ENCODE data around the gene PRR19.
"Not testable (repeated sequence)": the region's sequence is repeated elsewhere in the genome, so short reads cannot be mapped to it uniquely, and the experiment has no call there.

Gene PRR19, protein sequence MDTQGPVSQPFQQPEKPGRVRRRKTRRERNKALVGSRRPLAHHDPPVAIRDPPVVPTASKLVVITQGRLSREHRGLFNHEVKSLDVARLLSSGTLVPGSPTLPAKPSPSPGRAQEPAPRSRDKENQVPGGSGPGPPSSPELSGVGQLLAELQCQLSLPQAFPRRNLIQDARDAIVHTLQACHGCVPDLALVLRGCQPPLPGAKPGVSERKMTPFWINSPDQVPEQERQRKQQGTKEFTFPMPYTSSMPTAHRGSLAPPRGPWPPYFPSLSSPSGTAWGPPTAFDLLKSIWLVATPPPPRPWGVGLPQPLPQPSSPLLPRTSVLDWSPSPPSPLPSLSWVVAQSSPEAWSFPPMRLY
- total RNA-seq = 0.20 to 0.31 reads per million in 2 donors

DNA sequence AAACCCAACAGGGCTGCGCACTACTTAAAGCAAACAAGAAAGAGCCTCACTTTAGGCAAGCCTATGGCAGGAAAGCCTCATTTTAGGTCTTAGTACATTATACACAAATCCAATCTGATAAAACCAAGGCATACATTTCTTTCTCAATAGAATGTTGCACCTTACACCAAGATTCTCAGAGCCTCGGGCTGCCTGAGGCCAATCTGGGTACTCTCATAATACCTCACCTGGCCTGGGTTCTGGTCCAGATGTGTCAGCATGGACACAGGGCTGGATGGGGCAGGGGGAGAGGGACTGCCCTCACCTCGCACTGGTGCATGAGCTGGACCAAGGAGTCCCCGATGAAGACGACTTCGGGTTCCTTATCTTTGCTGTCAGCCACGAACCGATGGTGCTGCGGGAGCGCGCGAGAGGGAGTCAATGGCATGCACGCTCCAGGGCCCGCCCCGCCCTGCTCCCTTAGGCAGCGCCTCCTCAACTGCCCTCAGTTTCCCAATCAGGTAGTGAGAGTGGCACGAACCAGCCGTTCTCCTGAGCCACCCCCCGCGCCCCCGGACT is at the start of gene PRR19:
PRR19 (plus strand) TSS at position 487 of the 558 bp plus-strand sequence. CDS start 7,453 bp downstream, outside the sequence.
- DNase-seq = peak in 1 of 5 experiments; percentile 51

DNA sequence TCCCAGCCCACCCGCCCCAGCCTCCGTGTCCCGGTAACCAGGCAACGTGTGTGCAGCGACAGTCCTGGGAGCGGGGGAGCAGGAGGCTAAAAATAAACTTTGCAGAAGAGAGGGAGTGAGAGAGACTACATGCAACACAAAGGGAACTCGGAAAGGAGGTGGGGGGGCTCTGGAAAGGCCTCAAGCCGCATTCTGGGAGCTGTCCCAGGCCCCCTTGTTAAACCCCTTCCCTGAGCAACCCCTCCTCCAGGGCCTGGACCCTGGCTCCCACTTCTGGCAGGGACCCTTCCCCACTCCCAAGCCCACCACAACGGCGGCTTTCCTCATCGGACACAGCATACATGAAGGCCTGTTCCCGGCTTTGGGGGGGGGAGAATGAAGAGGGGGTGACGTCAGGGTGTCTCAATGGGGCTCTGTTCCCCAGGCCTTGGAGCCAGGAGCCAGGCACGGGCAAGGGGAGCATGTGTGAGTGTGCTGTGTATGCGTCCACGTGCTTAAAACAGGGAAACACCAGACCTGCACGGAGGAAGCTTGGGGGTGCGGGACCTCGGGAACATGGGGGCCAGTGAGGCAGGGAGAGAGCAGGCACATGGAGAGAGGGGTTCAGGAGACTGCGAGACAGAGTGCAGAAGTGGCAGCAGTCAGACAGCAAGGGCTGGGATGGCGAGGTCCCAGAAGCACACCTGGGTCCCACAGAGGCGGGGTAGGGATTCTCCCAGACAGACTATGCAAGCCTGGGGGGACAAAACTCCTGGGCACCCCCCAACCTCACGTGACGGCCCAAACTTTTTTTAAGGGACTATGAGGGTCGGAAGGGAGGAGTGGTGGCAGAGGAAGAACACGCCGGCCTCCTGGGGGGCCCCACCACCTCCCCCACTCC is 49.3 kb upstream of the PRR19 start:
- DNase-seq = no peak

DNA sequence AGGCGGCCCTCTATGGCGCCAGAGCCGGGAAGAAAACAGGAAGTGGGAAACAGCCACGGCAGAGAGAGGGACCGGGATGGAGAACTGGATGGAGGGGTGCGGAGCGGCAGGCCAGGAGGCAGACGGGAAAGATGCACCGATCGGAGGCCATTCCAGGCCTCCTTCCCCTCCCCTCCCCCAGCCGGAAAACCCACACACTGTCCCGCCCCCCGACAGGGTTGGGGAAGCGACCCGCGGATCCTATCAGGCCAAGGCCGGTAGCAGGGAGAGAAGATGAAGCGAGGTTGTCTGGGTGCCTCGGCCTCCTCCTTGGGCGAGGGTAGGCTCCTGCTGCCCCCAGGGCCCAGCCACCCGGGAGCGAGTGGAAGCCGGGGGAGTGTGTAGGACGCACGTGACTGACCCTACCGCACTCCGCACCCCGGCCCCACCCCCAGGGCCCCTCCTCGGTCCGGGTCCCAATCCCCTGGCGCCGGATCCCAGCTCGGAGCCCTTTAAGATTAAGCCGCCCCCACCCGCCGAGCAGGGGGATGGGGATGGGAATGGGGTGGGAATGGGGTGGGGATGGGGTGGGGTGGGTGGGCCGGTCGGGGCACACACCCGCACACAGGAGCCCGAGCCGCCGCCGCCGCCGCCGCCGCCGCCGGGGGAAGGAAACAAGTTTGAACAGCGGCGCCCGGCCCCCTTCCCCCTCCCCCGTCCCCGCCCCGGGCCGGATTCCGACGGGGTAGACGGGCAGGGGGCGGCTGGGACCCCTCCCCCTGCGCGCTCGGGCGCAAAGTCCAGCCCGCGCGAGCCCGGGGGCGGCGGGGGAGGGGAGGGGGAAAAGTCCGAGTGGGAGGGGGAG is 48.5 kb upstream of the PRR19 start:
- DNase-seq = peak; percentile 44 to 70 (median 49)

DNA sequence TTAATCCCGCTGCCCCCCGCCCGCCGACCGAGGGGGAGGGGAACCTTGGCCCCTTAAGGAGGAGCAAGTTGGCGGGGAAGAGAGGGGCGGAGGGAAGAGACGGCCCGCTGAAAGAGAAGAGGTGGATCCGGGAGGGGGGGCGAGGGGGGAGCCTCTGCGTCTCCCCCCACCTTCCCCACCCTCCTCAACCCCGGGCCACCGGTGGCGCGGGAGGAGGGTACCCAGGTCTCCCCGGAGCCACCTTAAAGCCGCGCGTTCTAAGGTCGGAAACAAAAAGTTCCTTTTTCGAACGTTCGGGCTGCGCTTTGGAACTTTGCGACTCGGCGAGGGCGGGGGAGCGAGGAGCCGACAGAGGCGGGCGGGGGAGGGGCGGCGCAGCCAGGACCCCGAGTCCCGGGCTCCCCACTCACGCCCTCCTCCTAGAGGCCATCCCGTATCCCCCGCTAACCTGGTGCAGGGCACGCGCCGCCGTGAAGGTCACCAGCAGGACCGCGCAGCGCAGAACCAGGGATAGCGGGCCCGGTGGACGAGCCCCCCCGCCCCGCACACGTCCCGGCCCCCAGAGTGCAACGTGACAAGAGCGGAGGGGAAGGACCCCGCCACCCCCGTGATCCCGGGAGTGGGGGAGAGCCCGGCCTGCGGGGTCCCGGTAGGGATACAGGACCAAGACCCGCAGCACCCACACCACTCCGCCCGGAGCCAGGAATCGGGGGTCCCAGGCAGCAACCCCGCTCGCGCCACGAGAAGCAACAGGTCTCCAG is 47.7 kb upstream of the PRR19 start:
- peak; percentile 51 to 82 (median 68) for DNase-seq

DNA sequence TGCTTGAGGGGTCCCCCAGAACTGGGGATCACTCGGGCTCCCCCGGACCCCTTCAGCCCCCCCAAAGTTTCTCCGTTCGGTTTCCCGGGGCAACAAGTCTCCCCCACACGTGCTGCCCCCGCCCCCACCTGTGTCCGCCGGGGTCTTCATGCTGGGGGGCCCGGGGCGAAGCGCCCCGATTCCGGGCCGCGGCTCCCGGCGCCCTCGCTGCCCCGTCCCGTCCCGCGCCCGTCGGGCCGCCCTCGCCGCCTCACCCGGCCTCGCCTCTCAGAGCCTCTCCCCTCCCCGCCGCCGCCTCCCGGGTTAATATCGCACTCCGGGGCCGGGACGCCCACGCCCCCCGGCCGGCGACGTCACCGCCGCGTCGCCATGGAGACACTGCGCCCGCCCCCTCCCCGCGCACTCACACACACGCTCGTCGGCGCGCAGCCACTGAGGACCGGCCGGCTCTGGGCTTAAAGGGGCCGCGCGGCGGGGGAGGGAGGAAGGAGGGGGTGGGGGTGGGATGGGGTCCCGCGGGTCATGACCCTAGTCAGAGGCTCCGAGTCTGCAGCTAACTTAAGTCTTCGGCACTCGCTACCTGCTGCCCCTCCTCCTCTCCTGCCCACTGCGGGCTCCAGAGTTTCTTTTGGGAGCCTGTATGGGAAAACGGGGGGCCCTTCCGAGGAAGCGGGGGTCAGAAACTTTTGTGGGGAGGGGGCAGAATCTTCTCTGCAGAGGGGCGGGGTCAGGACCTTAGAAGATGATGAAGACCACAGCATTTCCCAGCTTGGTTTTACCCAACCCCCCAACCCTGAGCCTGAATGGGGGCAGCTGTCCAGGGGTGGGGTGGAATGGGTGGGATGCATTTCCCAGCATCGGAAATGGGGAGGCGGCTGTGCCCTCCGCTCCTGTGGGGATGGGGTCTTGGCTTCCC is 46.8 kb upstream of the PRR19 start, which contains the start of gene ERF:
ERF (minus strand) TSS at position 279 of the 916 bp plus-strand sequence; CDS start at position 150, 129 bp downstream.
- peak; percentile 88 to 94 (median 91) for DNase-seq

DNA sequence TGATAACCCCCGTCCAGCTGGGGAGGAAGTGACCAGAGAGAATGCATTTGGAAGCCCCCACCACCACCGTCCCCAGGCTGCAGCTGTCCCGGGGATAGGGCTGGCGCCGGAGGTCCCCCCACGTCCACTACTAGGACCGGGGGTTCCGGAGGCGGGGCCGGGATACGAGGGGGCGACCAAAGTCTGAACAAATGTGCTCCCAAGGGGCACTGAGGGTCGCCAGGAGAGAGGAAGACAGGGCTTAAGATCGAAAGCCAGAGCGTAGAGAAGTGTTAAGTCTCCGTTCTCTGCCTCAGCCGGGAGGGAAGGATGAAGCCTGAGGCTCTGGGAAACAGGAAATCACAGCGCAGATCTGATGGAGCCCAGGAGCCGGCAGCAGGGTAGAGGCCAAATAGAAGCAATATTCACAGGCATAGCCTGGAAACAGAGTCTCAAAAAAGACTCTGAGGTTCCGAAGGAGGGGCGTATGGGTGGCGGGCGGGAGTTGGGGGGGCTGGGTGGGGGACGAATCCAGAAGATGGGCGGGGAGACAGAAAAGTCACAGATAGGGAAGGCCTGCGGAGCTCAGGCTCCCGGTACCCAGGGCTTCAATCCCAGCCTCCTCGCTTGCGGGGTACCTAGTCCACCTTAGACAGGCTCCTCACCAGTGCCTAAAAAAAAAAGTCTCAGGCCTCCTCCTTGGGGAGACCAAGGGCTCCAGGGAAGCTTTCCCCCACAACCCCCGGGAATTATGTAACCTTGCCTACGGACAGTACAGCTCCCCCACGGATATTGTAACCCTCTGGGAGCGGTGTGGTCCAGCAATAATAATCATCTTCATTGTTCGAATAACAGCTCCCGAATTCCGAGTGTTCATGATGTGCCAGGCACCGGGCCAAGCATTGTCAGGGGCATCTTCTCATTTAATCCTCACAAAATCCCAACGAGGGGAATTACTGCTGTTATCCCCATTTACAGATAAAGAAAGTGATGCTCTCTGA is 45.9 kb upstream of the PRR19 start:
- DNase-seq = no peak

DNA sequence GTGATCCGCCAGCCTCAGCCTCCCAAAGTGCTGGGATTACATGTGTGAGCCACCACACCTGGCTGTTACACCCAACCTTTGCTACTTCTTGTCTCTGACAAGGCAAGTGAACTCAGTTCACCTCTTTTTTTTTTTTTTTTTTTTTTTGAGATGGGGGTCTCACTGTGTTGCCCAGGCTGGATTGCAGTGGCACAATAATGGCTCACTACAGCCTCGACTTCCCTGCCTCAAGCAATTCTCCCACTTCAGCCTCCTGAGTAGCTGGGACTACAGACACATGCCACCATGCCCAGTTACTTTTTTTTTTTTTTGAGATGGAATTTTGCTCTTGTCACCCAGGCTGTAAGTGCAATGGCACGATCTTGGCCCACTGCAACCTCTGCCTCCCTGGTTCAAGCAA is 44.1 kb upstream of the PRR19 start:
- DNase-seq = not testable (repeated sequence)

DNA sequence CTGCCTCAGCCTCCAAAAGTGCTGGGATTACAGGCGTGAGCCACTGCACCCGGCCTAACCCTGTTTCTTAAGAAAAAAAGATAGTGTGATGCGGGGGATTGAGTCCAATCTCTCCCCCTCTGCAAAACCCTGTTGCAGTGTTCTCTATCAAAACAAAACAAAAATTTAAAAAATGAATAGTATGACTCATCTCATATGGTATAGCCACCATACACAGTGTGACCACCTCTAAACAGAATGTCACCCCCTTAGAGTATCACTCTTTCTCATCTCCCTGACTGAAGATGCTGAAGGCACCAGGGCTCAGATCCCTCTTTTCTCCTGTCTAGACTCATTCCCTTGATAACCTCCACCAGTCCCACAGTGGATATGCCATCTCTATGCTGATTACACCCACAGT is 40.2 kb upstream of the PRR19 start:
- no peak for DNase-seq

DNA sequence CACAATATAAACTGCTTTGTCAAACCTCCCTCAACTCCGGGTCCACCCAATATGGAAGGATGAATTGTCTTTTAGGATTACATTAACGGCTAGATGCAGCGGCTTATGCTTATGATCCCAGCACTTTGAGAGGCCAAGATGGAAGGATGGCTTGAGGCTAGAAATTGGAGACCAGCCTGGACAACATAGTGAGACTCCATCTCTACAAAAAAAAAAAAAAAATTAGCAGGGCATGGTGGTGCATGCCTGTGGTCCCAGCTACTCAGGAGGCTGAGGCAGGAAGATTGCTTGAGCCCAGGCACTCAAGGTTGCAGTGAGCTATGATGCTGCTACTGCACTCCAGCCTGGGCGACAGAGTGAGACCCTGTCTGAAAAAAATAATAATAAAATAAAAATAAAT is 35.8 kb upstream of the PRR19 start:
- not testable (repeated sequence) for DNase-seq

DNA sequence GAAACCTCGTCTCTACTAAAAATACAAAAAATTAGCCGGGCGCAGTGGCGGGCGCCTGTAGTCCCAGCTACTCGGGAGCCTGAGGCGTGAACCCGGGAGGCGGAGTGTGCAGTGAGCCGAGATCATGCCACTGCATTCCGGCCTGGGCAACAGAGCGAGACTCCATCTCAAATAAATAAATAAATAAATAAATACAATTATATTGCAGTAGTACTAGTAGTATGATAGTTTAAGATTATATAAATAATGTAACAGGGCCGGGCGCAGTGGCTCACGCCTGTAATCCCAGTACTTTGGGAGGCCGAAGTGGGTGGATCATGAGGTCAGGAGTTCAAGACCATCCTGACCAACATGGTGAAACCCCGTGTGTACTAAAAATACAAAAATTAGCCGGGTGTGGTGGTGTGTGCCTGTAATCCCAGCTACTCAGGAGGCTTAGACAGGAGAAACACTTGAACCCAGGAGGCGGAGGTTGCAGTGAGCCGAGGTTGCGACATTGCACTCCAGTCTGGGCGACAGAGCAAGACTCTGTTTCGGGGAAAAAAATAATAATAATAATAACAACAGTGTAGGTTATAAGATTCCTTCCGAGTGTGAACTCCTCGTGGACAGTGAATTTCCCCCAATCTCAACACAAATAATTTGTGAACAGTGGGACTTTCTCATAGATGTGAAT is 34.9 kb upstream of the PRR19 start:
- DNase-seq = not testable (repeated sequence)

DNA sequence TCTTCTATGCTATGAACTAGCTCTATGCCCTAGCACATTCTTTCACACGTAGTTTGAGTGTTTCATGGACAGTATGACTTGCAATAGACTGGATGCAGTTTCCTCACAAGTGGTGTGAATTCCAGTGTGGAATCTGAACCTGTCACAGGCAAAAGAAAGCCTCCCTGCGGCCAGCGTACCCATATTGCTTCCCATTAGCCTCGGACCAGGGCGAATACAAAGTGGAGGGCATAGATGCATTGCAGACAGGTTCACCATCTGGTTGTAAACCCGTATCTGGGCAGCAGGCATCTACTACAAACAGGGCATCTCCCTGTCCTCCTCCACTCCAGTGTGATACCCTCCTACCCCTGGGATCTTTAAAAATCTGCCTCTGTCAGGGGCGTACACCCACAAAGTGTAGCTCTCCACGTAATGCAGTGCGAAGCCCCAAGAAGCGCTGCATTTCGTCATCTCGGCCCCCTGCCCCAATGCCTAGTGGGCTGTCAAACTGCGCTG is 34.2 kb upstream of the PRR19 start:
- DNase-seq = no peak

DNA sequence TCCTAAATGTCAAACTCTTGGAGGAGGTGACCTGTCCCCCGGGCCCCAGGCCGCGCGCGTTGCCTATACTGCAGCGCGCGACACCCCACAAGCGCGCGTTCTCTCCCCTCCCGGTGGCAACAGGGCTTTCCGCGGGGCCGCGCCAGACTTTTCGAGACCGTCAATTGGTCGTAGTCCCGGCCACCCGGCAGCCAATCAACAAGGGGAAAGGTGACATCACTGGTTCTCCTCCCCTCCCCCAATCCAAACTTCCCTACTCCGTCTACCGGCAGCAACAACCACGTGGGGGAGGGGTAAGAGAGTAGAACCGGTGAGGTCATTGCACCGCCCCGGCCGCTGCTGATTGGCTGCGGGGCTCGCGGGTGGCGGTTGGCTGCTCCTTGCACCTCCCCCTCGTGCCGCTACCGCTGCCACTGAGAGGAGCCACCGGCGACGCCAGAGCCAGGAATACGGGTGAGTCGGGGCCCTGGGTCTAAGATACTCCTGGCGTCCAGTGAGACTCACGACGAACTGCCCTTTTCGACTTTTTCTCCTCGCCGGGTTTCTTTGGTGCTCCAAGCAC is 33.7 kb upstream of the PRR19 start:
- peak; percentile 91 to 100 (median 98) for DNase-seq

DNA sequence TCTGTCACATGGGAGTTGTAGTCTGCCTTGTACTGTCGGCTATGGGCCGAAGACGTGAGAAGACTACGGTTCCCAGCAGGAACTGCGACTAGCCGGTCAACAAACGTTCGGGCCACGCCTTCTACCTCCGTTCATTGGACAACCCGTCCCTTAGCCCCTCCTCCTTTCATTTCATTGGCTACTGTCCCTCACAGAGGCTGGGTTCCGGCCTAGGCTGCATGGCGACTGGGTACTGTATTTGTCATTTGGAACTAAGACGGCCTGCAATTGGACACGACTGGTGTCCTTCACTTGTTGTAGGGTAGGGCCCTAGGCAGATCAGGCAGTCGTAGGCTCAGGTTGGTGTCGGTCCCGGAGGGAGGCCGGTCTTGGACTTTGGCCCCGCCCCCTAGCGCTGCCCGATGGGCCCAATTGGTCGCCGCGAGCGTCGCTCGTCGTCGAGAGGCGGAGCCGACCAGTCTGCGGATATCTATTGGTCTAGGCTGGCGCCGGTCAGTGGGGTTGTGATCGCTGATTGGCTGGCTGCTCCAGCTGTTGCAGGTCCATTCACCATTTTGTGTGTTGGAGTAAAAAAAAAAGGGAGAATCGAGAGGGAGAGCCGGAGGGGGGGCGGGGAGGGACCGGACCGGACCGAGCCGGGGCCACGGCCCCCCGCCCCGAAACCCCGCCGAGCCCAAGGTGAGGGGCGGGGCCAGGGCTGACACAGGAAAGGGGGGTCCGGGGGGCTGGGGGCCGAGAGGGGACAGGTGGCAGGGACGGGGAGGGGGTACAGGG is 33.0 kb upstream of the PRR19 start, which contains the start of gene CIC:
CIC (plus strand) TSS at position 549 of the 774 bp plus-strand sequence. CDS start 2,532 bp downstream, outside the sequence.
- peak; percentile 97 to 100 (median 99) for DNase-seq

DNA sequence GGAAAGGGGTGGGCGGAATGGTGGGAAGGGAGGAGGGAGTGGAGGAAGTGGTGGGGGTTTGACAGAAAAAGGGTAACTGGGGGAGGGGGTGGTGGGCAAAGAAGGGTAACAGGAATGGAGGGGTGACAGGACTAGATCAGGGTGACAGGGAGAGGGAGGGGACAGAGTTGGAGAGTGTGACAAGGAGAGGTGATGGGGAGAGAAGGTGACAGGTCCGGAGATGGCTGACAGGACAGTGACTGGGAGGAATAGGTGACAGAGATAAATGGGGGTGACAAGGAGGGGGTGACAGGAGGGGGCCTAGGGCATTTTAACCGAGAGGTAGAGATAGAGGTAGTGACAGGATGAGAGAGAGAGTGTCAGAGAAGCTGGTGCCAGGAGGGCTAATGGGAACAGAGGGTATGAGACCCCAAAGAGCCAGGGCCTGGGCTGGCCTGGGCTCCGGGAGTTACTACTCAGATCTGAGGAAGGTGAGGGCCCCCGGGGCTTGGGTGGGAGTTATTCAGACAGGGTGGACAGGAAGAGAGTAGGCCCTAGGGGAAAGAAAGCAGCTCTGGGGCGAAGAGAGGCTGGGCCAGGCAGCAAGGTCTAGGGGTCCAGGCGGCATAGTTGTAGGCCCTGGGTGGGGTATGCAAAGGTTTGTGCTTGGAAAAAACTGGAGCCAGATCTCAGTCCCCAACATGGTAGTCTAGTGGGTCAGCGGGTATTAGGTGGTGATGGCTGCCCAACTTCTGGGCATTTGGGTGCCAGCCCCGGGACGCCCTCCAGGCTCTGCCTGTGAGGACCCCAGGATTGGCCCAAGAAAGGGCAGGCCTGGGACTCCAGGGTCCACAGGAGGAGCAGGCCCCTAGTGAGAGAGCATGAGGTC is 32.2 kb upstream of the PRR19 start:
- peak in 2 of 5 experiments; percentile 6 to 55 for DNase-seq

DNA sequence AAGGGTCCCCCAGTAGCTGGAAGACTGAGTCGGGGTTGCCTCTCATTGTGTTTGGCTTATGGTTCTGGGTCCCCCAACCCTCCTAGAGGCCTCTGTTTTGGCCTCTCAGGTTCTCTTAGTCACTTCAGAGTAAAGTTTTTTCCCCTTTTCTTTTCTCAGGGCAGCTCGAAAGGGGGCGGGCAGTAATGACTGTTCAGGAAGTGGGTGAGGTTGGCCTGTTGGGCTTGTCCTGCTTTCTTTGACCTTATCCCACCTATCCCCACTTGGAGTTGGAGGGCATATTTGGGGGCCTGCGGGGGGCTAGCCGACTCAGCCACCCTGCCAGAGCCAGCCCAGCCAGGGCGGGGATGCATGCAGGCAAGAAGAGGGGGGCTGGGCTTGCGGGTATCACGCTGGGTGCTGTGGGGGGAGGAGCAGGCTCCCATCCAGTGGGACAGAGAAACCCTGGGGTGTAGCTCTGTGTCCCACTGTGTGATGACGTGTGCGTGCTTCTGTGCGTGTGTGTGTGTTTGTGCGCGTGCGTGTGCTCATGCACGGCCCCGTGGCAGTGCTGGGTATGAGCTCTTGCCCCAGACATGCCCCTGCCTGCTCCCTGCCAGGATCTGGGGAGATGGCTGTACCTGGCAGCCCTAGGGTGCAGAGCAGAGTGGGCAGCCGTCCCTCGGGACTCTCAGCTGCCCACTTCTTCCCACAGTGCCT is 31.4 kb upstream of the PRR19 start:
- peak; percentile 28 to 96 (median 68) for DNase-seq

Data from T-helper 2 cell (primary cell).